HG03103 (cell line): ENCODE data around the gene INTS3.
"Not testable (repeated sequence)": the region's sequence is repeated elsewhere in the genome, so short reads cannot be mapped to it uniquely, and the experiment has no call there.

Source experiments
- ATAC-seq: cut with Tn5 transposase; IDR thresholded peaks from one replicate; pipeline ENCODE4 v1.9.1; 2021; ENCODE audit warnings: low read depth; ENCODE audit not compliant: unreplicated experiment

The INTS3 gene

GRCh38 chr1:153752571-153753195 is 24.8 kb downstream of the INTS3 start:
- no peak for ATAC-seq

GRCh38 chr1:153754266-153754665 is 26.4 kb downstream of the INTS3 start:
- no peak for ATAC-seq

GRCh38 chr1:153760440-153760839 is 32.6 kb downstream of the INTS3 start:
- ATAC-seq, result no peak

GRCh38 chr1:153763365-153764225 is 35.7 kb downstream of the INTS3 start:
- ATAC-seq, result no peak

- no peak for ATAC-seq
These were observed 36.5 kb downstream of the INTS3 start for GRCh38 chr1:153764310-153764709.

- not testable (repeated sequence) for ATAC-seq
These were observed 38.8 kb downstream of the INTS3 start for GRCh38 chr1:153766663-153767062.

GRCh38 chr1:153767519-153767918 is 39.7 kb downstream of the INTS3 start:
- ATAC-seq, result no peak

GRCh38 chr1:153768316-153769181 is 40.7 kb downstream of the INTS3 start:
- ATAC-seq, result no peak

GRCh38 chr1:153769221-153769620 is 41.4 kb downstream of the INTS3 start:
- no peak for ATAC-seq

GRCh38 chr1:153770797-153771196 is 42.9 kb downstream of the INTS3 start:
- no peak for ATAC-seq

GRCh38 chr1:153771261-153771660 is 43.4 kb downstream of the INTS3 start:
- ATAC-seq, result no peak

GRCh38 chr1:153771841-153772593 is 44.2 kb downstream of the INTS3 start:
- ATAC-seq, result no peak

- ATAC-seq, result no peak
These were observed 45.5 kb downstream of the INTS3 start for GRCh38 chr1:153773096-153773921.

GRCh38 chr1:153774026-153774595 is 46.3 kb downstream of the INTS3 start:
- no peak for ATAC-seq

GRCh38 chr1:153774780-153775457 is 47.1 kb downstream of the INTS3 start, which contains the start of gene SLC27A3:
TSS of gene SLC27A3 (plus strand) at chr1:153775407. CDS start at chr1:153775498, 91 bp downstream.
- ATAC-seq, result no peak

- no peak for ATAC-seq
These were observed 47.8 kb downstream of the INTS3 start for GRCh38 chr1:153775458-153776327.

GRCh38 chr1:153776352-153776751 is 48.5 kb downstream of the INTS3 start:
- no peak for ATAC-seq
